Activated CD8-positive, alpha-beta memory T cell treated with anti-CD3 and anti-CD28 coated beads for 36 hours (primary cell): ENCODE data around the gene SP140. TPM values are rescaled to one million over a fixed set of nuclear protein-coding genes. Genes with fewer than 3 reads are reported as not detected.

Source experiments
- CTCF ChIA-PET: fragments of 350-600 bp; sonication (Branson Sonifier 250); formaldehyde crosslinking; loops from one replicate; lab custom pipeline; 2021; ENCODE audit warnings: antibody characterized with exemption; lab: Charles Lee
- POLR2A ChIA-PET: fragments of 350-600 bp; sonication (Branson Sonifier 250); formaldehyde crosslinking; loops from one replicate; lab custom pipeline; 2021; ENCODE audit warnings: antibody characterized with exemption; lab: Charles Lee
- total RNA-seq, 2 experiments: library from RNA; stranded (reverse); gene quantifications; one replicate each; pipeline ENCODE4 v1.2.3, GENCODE V29; 2021

The SP140 gene
- 100 to 1,000 TPM; 110 to 112 TPM for total RNA-seq

GRCh38 chr2:230225486-230225885 is at the start of gene SP140:
Gene SP140, plus strand, starts transcription at chr2:230225736. Its CDS starts 109 bp downstream, at chr2:230225845.
- ChIA-PET POLR2A (interaction anchor here (1.4 kb wide), 1 partner anchor 12 kb away, joined by 3 read pairs; no protein-coding TSS in a partner anchor), CTCF (no interaction called here)

- CTCF ChIA-PET = no interaction called here
Observed at GRCh38 chr2:230176996-230177395, 48.5 kb upstream of the SP140 start.

GRCh38 chr2:230178546-230179485 is 46.7 kb upstream of the SP140 start:
- ChIA-PET POLR2A (no interaction called here), CTCF (no interaction called here)

More at GRCh38 chr2:230176996-230177395, 48.5 kb upstream of the SP140 start:
- POLR2A ChIA-PET = interaction anchor here (0.6 kb wide), 1 partner anchor 8 kb away, joined by 3 read pairs; no protein-coding TSS in a partner anchor

- ChIA-PET CTCF (no interaction called here), POLR2A (no interaction called here)
Observed at GRCh38 chr2:230179907-230180306, 45.6 kb upstream of the SP140 start.

- ChIA-PET POLR2A (no interaction called here), CTCF (no interaction called here)
Observed at GRCh38 chr2:230181195-230181594, 44.3 kb upstream of the SP140 start.

- ChIA-PET CTCF (no interaction called here), POLR2A (no interaction called here)
Observed at GRCh38 chr2:230184727-230185578, 40.6 kb upstream of the SP140 start.

GRCh38 chr2:230202430-230203109 is 23.0 kb upstream of the SP140 start:
- ChIA-PET POLR2A (interaction anchor here (0.6 kb wide), 1 partner anchor 17 kb away, joined by 3 read pairs; the partner anchor contains the start of gene SP110), CTCF (interaction anchor here (0.7 to 1.6 kb wide), 5 partner anchors 17 to 408 kb away, joined by 3 to 5 read pairs (median 3); no protein-coding TSS in a partner anchor)

GRCh38 chr2:230203110-230203676 is 22.3 kb upstream of the SP140 start:
- POLR2A ChIA-PET = no interaction called here
- CTCF ChIA-PET = interaction anchor here (0.7 to 1.6 kb wide), 4 partner anchors 16 to 399 kb away, joined by 3 to 5 read pairs (median 4); no protein-coding TSS in a partner anchor

- ChIA-PET CTCF (no interaction called here), POLR2A (interaction anchor here (0.6 to 0.7 kb wide), 3 partner anchors 50 to 398 kb away, joined by 3 read pairs; no protein-coding TSS in a partner anchor)
Observed at GRCh38 chr2:230205034-230205433, 20.5 kb upstream of the SP140 start.

- CTCF ChIA-PET = interaction anchor here (0.6 kb wide), 1 partner anchor 139 kb away, joined by 3 read pairs; no protein-coding TSS in a partner anchor
- POLR2A ChIA-PET = interaction anchor here (0.5 kb wide), 2 partner anchors 12 to 120 kb away, joined by 3 read pairs; no protein-coding TSS in a partner anchor
Observed at GRCh38 chr2:230205721-230206120, 19.8 kb upstream of the SP140 start.

GRCh38 chr2:230208576-230208975 is 17.0 kb upstream of the SP140 start:
- CTCF ChIA-PET = interaction anchor here (1.6 kb wide), 1 partner anchor 11 kb away, joined by 4 read pairs; the partner anchor contains the start of gene SP110

GRCh38 chr2:230209422-230210051 is 16.0 kb upstream of the SP140 start:
- POLR2A ChIA-PET = no interaction called here

More at GRCh38 chr2:230208576-230208975, 17.0 kb upstream of the SP140 start:
- POLR2A ChIA-PET = no interaction called here

GRCh38 chr2:230216489-230216888 is 9.0 kb upstream of the SP140 start:
- ChIA-PET POLR2A (no interaction called here), CTCF (no interaction called here)

More at GRCh38 chr2:230209422-230210051, 16.0 kb upstream of the SP140 start:
- CTCF ChIA-PET = no interaction called here

- POLR2A ChIA-PET = interaction anchor here (0.6 kb wide), 1 partner anchor 12 kb away, joined by 3 read pairs; no protein-coding TSS in a partner anchor
- CTCF ChIA-PET = no interaction called here
Observed at GRCh38 chr2:230217424-230217823, 8.1 kb upstream of the SP140 start.

GRCh38 chr2:230218421-230218820 is 7.1 kb upstream of the SP140 start:
- POLR2A ChIA-PET = no interaction called here
- CTCF ChIA-PET = no interaction called here

- POLR2A ChIA-PET = interaction anchor here (0.9 kb wide), 1 partner anchor 17 kb away, joined by 3 read pairs; no protein-coding TSS in a partner anchor
- CTCF ChIA-PET = interaction anchor here (0.6 to 1.4 kb wide), 3 partner anchors 10 to 17 kb away, joined by 3 to 4 read pairs (median 3); no protein-coding TSS in a partner anchor
Observed at GRCh38 chr2:230219419-230220331, 5.9 kb upstream of the SP140 start, which contains the start of gene SP110. Gene SP110, minus strand, starts transcription at chr2:230219984. Its CDS starts 3,057 bp downstream, at chr2:230216927.
